ENCODE results near the gene ACKR3.

- TF ChIP-seq, protein P1, sequence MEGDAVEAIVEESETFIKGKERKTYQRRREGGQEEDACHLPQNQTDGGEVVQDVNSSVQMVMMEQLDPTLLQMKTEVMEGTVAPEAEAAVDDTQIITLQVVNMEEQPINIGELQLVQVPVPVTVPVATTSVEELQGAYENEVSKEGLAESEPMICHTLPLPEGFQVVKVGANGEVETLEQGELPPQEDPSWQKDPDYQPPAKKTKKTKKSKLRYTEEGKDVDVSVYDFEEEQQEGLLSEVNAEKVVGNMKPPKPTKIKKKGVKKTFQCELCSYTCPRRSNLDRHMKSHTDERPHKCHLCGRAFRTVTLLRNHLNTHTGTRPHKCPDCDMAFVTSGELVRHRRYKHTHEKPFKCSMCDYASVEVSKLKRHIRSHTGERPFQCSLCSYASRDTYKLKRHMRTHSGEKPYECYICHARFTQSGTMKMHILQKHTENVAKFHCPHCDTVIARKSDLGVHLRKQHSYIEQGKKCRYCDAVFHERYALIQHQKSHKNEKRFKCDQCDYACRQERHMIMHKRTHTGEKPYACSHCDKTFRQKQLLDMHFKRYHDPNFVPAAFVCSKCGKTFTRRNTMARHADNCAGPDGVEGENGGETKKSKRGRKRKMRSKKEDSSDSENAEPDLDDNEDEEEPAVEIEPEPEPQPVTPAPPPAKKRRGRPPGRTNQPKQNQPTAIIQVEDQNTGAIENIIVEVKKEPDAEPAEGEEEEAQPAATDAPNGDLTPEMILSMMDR (IDR thresholded peaks at IDR 0.05), result no peak
- no peak for TF ChIP-seq POLR2A (IDR thresholded peaks at IDR 0.05)
Measured at GRCh38 chr2:236554629-236555282, 14.9 kb upstream of the ACKR3 start.

Measured in breast epithelium (tissue), 3 donors.